Measurements from ENCODE around the gene MAD1L1.

- TF ChIP-seq RBBP5 (IDR thresholded peaks at IDR 0.05; ENCODE audit: borderline replicate concordance, low read depth, low read length), result no peak
- TF ChIP-seq YY1 (IDR thresholded peaks at IDR 0.05; ENCODE audit: low read depth, low read length), result no peak
Observed at GRCh38 chr7:1854866-1855724, 377.6 kb downstream of the MAD1L1 start.
